Smooth muscle cell (in vitro differentiated cells): ENCODE measurements around the gene MRLN. TPM values are rescaled to one million over a fixed set of nuclear protein-coding genes. Genes with fewer than 3 reads are reported as not detected.
"Not testable (repeated sequence)": the region's sequence is repeated elsewhere in the genome, so short reads cannot be mapped to it uniquely, and the experiment has no call there.

Experiments
- DNase-seq: peaks from one replicate; lab custom pipeline; 2025; ENCODE audit not compliant: unreplicated experiment; lab: John Stamatoyannopoulos, UW
- H2AFZ ChIP-seq: fragments of 200-600 bp; sonication (generic); 2 replicates; pipeline ENCODE4 v1.6.0; 2016; ENCODE audit warnings: antibody characterized with exemption, low read depth, mild to moderate bottlenecking
- H3F3A ChIP-seq: fragments of 200-600 bp; sonication (generic); 2 replicates; pipeline ENCODE4 v1.6.0; 2017; ENCODE audit warnings: antibody characterized with exemption, low read depth
- H3K27ac ChIP-seq: fragments of 200-600 bp; sonication (generic); 2 replicates; pipeline ENCODE4 v1.5.1; 2016; ENCODE audit warnings: low read depth, mild to moderate bottlenecking
- H3K27me3 ChIP-seq: fragments of 200-600 bp; sonication (generic); 2 replicates; pipeline ENCODE4 v1.6.1; 2016; ENCODE audit warnings: low read depth, mild to moderate bottlenecking
- H3K36me3 ChIP-seq: fragments of 200-600 bp; sonication (generic); 2 replicates; pipeline ENCODE4 v1.5.1; 2016; ENCODE audit warnings: low read depth
- H3K4me1 ChIP-seq: fragments of 200-600 bp; sonication (generic); 2 replicates; pipeline ENCODE4 v1.5.1; 2016; ENCODE audit warnings: low read depth
- H3K4me2 ChIP-seq: fragments of 200-600 bp; sonication (generic); 2 replicates; pipeline ENCODE4 v1.6.0; 2016; ENCODE audit warnings: mild to moderate bottlenecking
- H3K4me3 ChIP-seq: fragments of 200-600 bp; sonication (generic); 2 replicates; pipeline ENCODE4 v1.5.1; 2016; ENCODE audit warnings: mild to moderate bottlenecking
- H3K79me2 ChIP-seq: fragments of 200-600 bp; sonication (generic); 2 replicates; pipeline ENCODE4 v1.6.0; 2016; ENCODE audit warnings: low read depth, mild to moderate bottlenecking
- H3K9ac ChIP-seq: fragments of 200-600 bp; sonication (generic); 2 replicates; pipeline ENCODE4 v1.6.0; 2016; ENCODE audit warnings: low read depth
- H3K9me3 ChIP-seq: fragments of 200-600 bp; sonication (generic); replicated peaks from 2 replicates; pipeline ENCODE4 v1.5.1; 2016; ENCODE audit warnings: low read depth
- H4K20me1 ChIP-seq: fragments of 200-600 bp; sonication (generic); 2 replicates; pipeline ENCODE4 v1.6.0; 2016; ENCODE audit warnings: low read depth
- CTCF ChIP-seq: fragments of 200-600 bp; sonication (generic); IDR thresholded peaks from 2 replicates; pipeline ENCODE4 v1.5.1; 2017; ENCODE audit warnings: borderline replicate concordance, mild to moderate bottlenecking, antibody characterized with exemption; ENCODE audit not compliant: insufficient read depth, poor library complexity, severe bottlenecking
- WGBS: methylation state at CpG from one replicate; pipeline ENCODE4 v1.1.7; 2016; ENCODE audit warnings: low lambda C conversion rate; 5-methylcytosine and 5-hydroxymethylcytosine counted together
- polyA plus RNA-seq: library from polyadenylated mRNA; unstranded; fragments of >200 nt; fragmentation: Nextera tagmentation; extraction: Ambion mirVana; gene quantifications from 2 replicates; pipeline ENCODE4 v1.2.1, GENCODE V29; 2016
- total RNA-seq: library from RNA; depleted of rRNA; stranded (reverse); fragments of >200 nt; gene quantifications from 2 replicates; pipeline ENCODE4 v1.2.3, GENCODE V29; 2014

Gene MRLN
- total and polyA plus RNA-seq, 2 experiments from 2014 or later = not detected

GRCh38 chr10:59748834-59749233 lies 4.4 kb downstream of the MRLN start:
- no peak overlapping the region for H3K4me2 ChIP-seq
- H3K9me3 ChIP-seq = no peaks in the 10 kb centered on the region
- no peak for TF ChIP-seq CTCF
- no peaks in the 10 kb centered on the region for H3K27me3 ChIP-seq
- H3K9ac ChIP-seq = no peak overlapping the region
- no peaks in the 10 kb centered on the region for H3K36me3 ChIP-seq
- H3K4me3 ChIP-seq = no peak overlapping the region
- H3F3A ChIP-seq = no peaks in the 10 kb centered on the region
- no peaks in the 10 kb centered on the region for H3K4me1 ChIP-seq
- DNase-seq = no peak
- no peak overlapping the region for H3K27ac ChIP-seq
- H3K79me2 ChIP-seq = no peaks in the 10 kb centered on the region
- 82% methylated on average over 1 of the region's 1 CpG for WGBS
- H4K20me1 ChIP-seq = no peaks in the 10 kb centered on the region
- H2AFZ ChIP-seq = no peak overlapping the region

GRCh38 chr10:59745163-59745650 lies 8.0 kb downstream of the MRLN start:
- no peak for DNase-seq
- no peak for TF ChIP-seq CTCF
- 93% methylated on average over 2 of the region's 2 CpGs for WGBS
- no peaks in the 10 kb centered on the region for H3F3A ChIP-seq
- H3K79me2 ChIP-seq = no peaks in the 10 kb centered on the region
- H3K4me2 ChIP-seq = no peak overlapping the region
- H3K36me3 ChIP-seq = no peaks in the 10 kb centered on the region
- no peak overlapping the region for H2AFZ ChIP-seq
- H3K27me3 ChIP-seq = no peaks in the 10 kb centered on the region
- H3K4me1 ChIP-seq = no peaks in the 10 kb centered on the region
- H4K20me1 ChIP-seq = no peaks in the 10 kb centered on the region
- H3K4me3 ChIP-seq = no peak overlapping the region
- H3K9ac ChIP-seq = no peak overlapping the region
- H3K27ac ChIP-seq = no peak overlapping the region
- H3K9me3 ChIP-seq = no peaks in the 10 kb centered on the region

- H3K9me3 ChIP-seq, H3K36me3 ChIP-seq, H3K4me2 ChIP-seq, H3K79me2 ChIP-seq, H3K4me3 ChIP-seq, H3K4me1 ChIP-seq, H3K27me3 ChIP-seq, H3K9ac ChIP-seq, H4K20me1 ChIP-seq, DNase-seq, H3F3A ChIP-seq, H2AFZ ChIP-seq, H3K27ac ChIP-seq: not testable (repeated sequence)
- 81% methylated on average over 6 of the region's 6 CpGs for WGBS
Measured at GRCh38 chr10:59744762-59745161, 8.5 kb downstream of the MRLN start.

GRCh38 chr10:59744156-59744555 lies 9.1 kb downstream of the MRLN start:
- not testable (repeated sequence) for H3K27ac ChIP-seq, H3K4me2 ChIP-seq, H3K36me3 ChIP-seq, H3K9me3 ChIP-seq, H3K4me3 ChIP-seq, H3K27me3 ChIP-seq, H4K20me1 ChIP-seq, H3K9ac ChIP-seq, H2AFZ ChIP-seq, DNase-seq, H3K79me2 ChIP-seq, H3K4me1 ChIP-seq, H3F3A ChIP-seq
- WGBS = 97% methylated on average over 11 of the region's 32 CpGs

- no peak overlapping the region for H3K4me2 ChIP-seq
- no peaks in the 10 kb centered on the region for H3K36me3 ChIP-seq
- H3K27me3 ChIP-seq = no peaks in the 10 kb centered on the region
- no peaks in the 10 kb centered on the region for H3F3A ChIP-seq
- H4K20me1 ChIP-seq = no peaks in the 10 kb centered on the region
- no peak for DNase-seq
- no peaks in the 10 kb centered on the region for H3K4me1 ChIP-seq
- H2AFZ ChIP-seq = no peak overlapping the region
- H3K79me2 ChIP-seq = no peaks in the 10 kb centered on the region
- TF ChIP-seq CTCF = no peak
- H3K9ac ChIP-seq = no peak overlapping the region
- no peak overlapping the region for H3K27ac ChIP-seq
- no peaks in the 10 kb centered on the region for H3K9me3 ChIP-seq
- WGBS = 91% methylated on average over 5 of the region's 5 CpGs
- no peak overlapping the region for H3K4me3 ChIP-seq
Measured at GRCh38 chr10:59741583-59741982, 11.7 kb downstream of the MRLN start.
